Naive thymus-derived CD4-positive, alpha-beta T cell (primary cell): ENCODE data around the gene ATP8A1. TPM values are rescaled to one million over a fixed set of nuclear protein-coding genes. Genes with fewer than 3 reads are reported as not detected.
A peak's percentile ranks its signal among the peaks of the same experiment; 100 is the strongest.

Experiments used
- ATAC-seq: fragments of 150-1000 bp; cut with Tn5 transposase; 2 replicates; pipeline ENCODE4 v1.10.0; 2021; ENCODE audit warnings: mild to moderate bottlenecking, moderate library complexity
- CTCF ChIA-PET: fragments of 350-600 bp; sonication (Branson Sonifier 250); formaldehyde crosslinking; loops from one replicate; lab custom pipeline; 2021; ENCODE audit warnings: antibody characterized with exemption; lab: Charles Lee
- POLR2A ChIA-PET: fragments of 350-600 bp; sonication (Branson Sonifier 250); formaldehyde crosslinking; loops from one replicate; lab custom pipeline; 2021; ENCODE audit warnings: antibody characterized with exemption, inconsistent platforms; lab: Charles Lee
- DNase-seq, 9 donors: peaks; one replicate each; pipeline versions ENCODE4 v3.0.0 to v3.0.0-alpha.2; 2020 to 2022; ENCODE audit warnings: mixed read lengths in 1 of 9
- H3K27ac ChIP-seq: one replicate; pipeline ENCODE4 v1.7.0; 2013; ENCODE audit warnings: mild to moderate bottlenecking, low read depth, low read length, moderate library complexity
- H3K27me3 ChIP-seq, 2 donors: one replicate each; pipeline ENCODE4 v1.7.0; 2013; ENCODE audit warnings: low read length in 2 of 2, mild to moderate bottlenecking in 2 of 2, moderate library complexity in 2 of 2; ENCODE audit not compliant: control insufficient read depth in 2 of 2, insufficient read depth in 2 of 2
- H3K36me3 ChIP-seq, 3 experiments: 1 replicate in 2 of 3; 2 replicates in 1 of 3; pipeline ENCODE4 v1.7.0; 2013; ENCODE audit warnings: low read length in 3 of 3, mild to moderate bottlenecking in 3 of 3, moderate library complexity in 1 of 3; ENCODE audit not compliant: insufficient read depth in 3 of 3, control insufficient read depth in 2 of 3
- H3K4me1 ChIP-seq, 2 donors: one replicate each; pipeline ENCODE4 v1.7.0; 2013; ENCODE audit warnings: low read length in 2 of 2, mild to moderate bottlenecking in 2 of 2, moderate library complexity in 1 of 2; ENCODE audit not compliant: control insufficient read depth in 2 of 2, insufficient read depth in 2 of 2
- H3K4me3 ChIP-seq: 2 replicates; pipeline ENCODE4 v1.7.0; 2013; ENCODE audit warnings: mild to moderate bottlenecking, low read length
- H3K9me3 ChIP-seq, 3 experiments: 1 replicate in 2 of 3; 2 replicates in 1 of 3; pipeline ENCODE4 v1.7.0; 2013; ENCODE audit warnings: low read length in 3 of 3; ENCODE audit not compliant: control insufficient read depth in 2 of 3
- H3K27ac Mint-ChIP-seq, 9 donors: one replicate each; pipeline ENCODE4 v1.8.0; 2020 to 2022; ENCODE audit warnings: mixed read lengths in 9 of 9, mild to moderate bottlenecking in 8 of 9, moderate library complexity in 5 of 9, inconsistent platforms in 2 of 9
- H3K27me3 Mint-ChIP-seq, 5 donors: one replicate each; pipeline ENCODE4 v1.8.0; 2021 to 2022; ENCODE audit warnings: mixed read lengths in 5 of 5, mild to moderate bottlenecking in 1 of 5
- H3K36me3 Mint-ChIP-seq, 5 donors: one replicate each; pipeline ENCODE4 v1.8.0; 2020 to 2022; ENCODE audit warnings: mixed read lengths in 5 of 5, mild to moderate bottlenecking in 3 of 5, inconsistent platforms in 1 of 5
- H3K4me1 Mint-ChIP-seq, 7 donors: one replicate each; pipeline ENCODE4 v1.8.0; 2020 to 2022; ENCODE audit warnings: mixed read lengths in 7 of 7, mild to moderate bottlenecking in 3 of 7, inconsistent platforms in 1 of 7
- H3K4me3 Mint-ChIP-seq, 10 donors: one replicate each; pipeline ENCODE4 v1.8.0; 2020 to 2022; ENCODE audit warnings: mild to moderate bottlenecking in 10 of 10, mixed read lengths in 10 of 10, moderate library complexity in 6 of 10, inconsistent platforms in 2 of 10
- H3K9me3 Mint-ChIP-seq, 11 donors: one replicate each; pipeline ENCODE4 v1.8.0; 2020 to 2022; ENCODE audit warnings: mixed read lengths in 11 of 11, mild to moderate bottlenecking in 4 of 11, inconsistent platforms in 1 of 11, moderate library complexity in 1 of 11
- intact Hi-C, 2 donors: fragments of 100-400 bp; cut with micrococcal nuclease; formaldehyde crosslinking; loops; one replicate each; pipeline ENCODE4 v1.15.1; 2023
- polyA plus RNA-seq, 2 donors: library from polyadenylated mRNA; unstranded; fragments of 300-500 nt; fragmentation: Illumina TruSeq; gene quantifications; one replicate each; pipeline ENCODE4 v1.2.3, GENCODE V29; 2021
- total RNA-seq, 6 experiments: library from RNA in 5 of 6; stranded (reverse) in 5 of 6; gene quantifications; 1 replicate in 5 of 6; 2 replicates in 1 of 6; pipeline ENCODE4 v1.2.3 and lab custom pipeline; 2021 to 2026

The ATP8A1 gene
- total and polyA plus RNA-seq, 7 experiments from 2014 or later = 8.8 to 66.8 (median 48.5) TPM

GRCh38 chr4:42641656-42642055 lies 15.2 kb downstream of the ATP8A1 start:
- Mint-ChIP-seq H3K27ac (peak overlapping the region in 4 of 9 donors; percentile 1 to 74 (median 29)), H3K9me3 (peaks cover 0 to 2% (median 0%) of the 10 kb centered on the region in 11 donors)

GRCh38 chr4:42641161-42641560 lies 15.7 kb downstream of the ATP8A1 start:
- CTCF ChIA-PET = no interaction called here
- peaks cover 53 to 100% (median 93%) of the 10 kb centered on the region in 7 donors for H3K4me1 Mint-ChIP-seq
- H3K4me3 Mint-ChIP-seq = peak overlapping the region in 6 of 10 donors; percentile 1 to 48 (median 12)

More at GRCh38 chr4:42641656-42642055, 15.2 kb downstream of the ATP8A1 start:
- Histone ChIP-seq H3K36me3 (no peaks in the 10 kb centered on the region), H3K9me3 (no peaks in the 10 kb centered on the region), H3K4me3 (no peak overlapping the region), H3K27me3 (no peaks in the 10 kb centered on the region), H3K27ac (no peak overlapping the region), H3K4me1 (peaks cover 41 to 53% of the 10 kb centered on the region in 2 donors)
- no peaks in the 10 kb centered on the region for H3K27me3 Mint-ChIP-seq
- intact Hi-C loops = loop anchor here in 1 of 2 donors (2.0 kb wide), 1 partner anchor 15 kb away; the partner anchor contains the start of gene ATP8A1
- ATAC-seq = no peak
- H3K4me3 Mint-ChIP-seq = peak overlapping the region in 9 of 10 donors; percentile 1 to 65 (median 31)
- no peak for DNase-seq
- peaks cover 0 to 18% (median 0%) of the 10 kb centered on the region in 5 donors for H3K36me3 Mint-ChIP-seq
- CTCF ChIA-PET = no interaction called here
- peaks cover 49 to 100% (median 92%) of the 10 kb centered on the region in 7 donors for H3K4me1 Mint-ChIP-seq
- POLR2A ChIA-PET = interaction anchor here (1.7 kb wide), 1 partner anchor 15 kb away, joined by 9 read pairs; the partner anchor contains the start of gene ATP8A1

GRCh38 chr4:42640613-42641012 lies 16.3 kb downstream of the ATP8A1 start:
- CTCF ChIA-PET = no interaction called here
- H3K27ac ChIP-seq = no peak overlapping the region

More at GRCh38 chr4:42641161-42641560, 15.7 kb downstream of the ATP8A1 start:
- H3K9me3 Mint-ChIP-seq = peaks cover 0 to 2% (median 0%) of the 10 kb centered on the region in 11 donors
- Histone ChIP-seq H3K4me1 (peaks cover 41 to 56% of the 10 kb centered on the region in 2 donors), H3K4me3 (no peak overlapping the region), H3K36me3 (no peaks in the 10 kb centered on the region), H3K9me3 (no peaks in the 10 kb centered on the region), H3K27me3 (no peaks in the 10 kb centered on the region), H3K27ac (no peak overlapping the region)
- no peak for DNase-seq
- POLR2A ChIA-PET = no interaction called here
- peak overlapping the region in 3 of 9 donors; percentile 1 to 53 (median 5) for H3K27ac Mint-ChIP-seq
- no peaks in the 10 kb centered on the region for H3K27me3 Mint-ChIP-seq
- ATAC-seq = no peak
- intact Hi-C loops = no loop called here
- H3K36me3 Mint-ChIP-seq = peaks cover 0 to 18% (median 0%) of the 10 kb centered on the region in 5 donors

GRCh38 chr4:42638993-42639392 lies 17.9 kb downstream of the ATP8A1 start:
- intact Hi-C loops = no loop called here
- Histone ChIP-seq H3K4me1 (peaks cover 37 to 56% of the 10 kb centered on the region in 2 donors), H3K4me3 (no peak overlapping the region), H3K9me3 (no peaks in the 10 kb centered on the region), H3K27me3 (no peaks in the 10 kb centered on the region), H3K36me3 (no peaks in the 10 kb centered on the region), H3K27ac (no peak overlapping the region)
- ChIA-PET CTCF (no interaction called here), POLR2A (no interaction called here)
- ATAC-seq (no peak), DNase-seq (no peak)
- Mint-ChIP-seq H3K36me3 (peaks cover 0 to 11% (median 0%) of the 10 kb centered on the region in 5 donors), H3K9me3 (peaks cover 0 to 2% (median 0%) of the 10 kb centered on the region in 11 donors), H3K27me3 (no peaks in the 10 kb centered on the region), H3K27ac (peak overlapping the region in 6 of 9 donors; percentile 1 to 74 (median 30)), H3K4me3 (peak overlapping the region in 8 of 10 donors; percentile 11 to 65 (median 38)), H3K4me1 (peaks cover 50 to 99% (median 91%) of the 10 kb centered on the region in 7 donors)

More at GRCh38 chr4:42640613-42641012, 16.3 kb downstream of the ATP8A1 start:
- no peaks in the 10 kb centered on the region for H3K27me3 Mint-ChIP-seq
- H3K9me3 ChIP-seq = no peaks in the 10 kb centered on the region
- intact Hi-C loops = no loop called here
- H3K4me1 Mint-ChIP-seq = peaks cover 51 to 100% (median 93%) of the 10 kb centered on the region in 7 donors
- H3K27ac Mint-ChIP-seq = peak overlapping the region in 1 of 9 donors; percentile 53
- ATAC-seq = no peak
- peaks cover 0 to 12% (median 0%) of the 10 kb centered on the region in 5 donors for H3K36me3 Mint-ChIP-seq
- peaks cover 41 to 56% of the 10 kb centered on the region in 2 donors for H3K4me1 ChIP-seq
- H3K9me3 Mint-ChIP-seq = peaks cover 0 to 2% (median 0%) of the 10 kb centered on the region in 11 donors
- H3K4me3 ChIP-seq = no peak overlapping the region
- H3K36me3 ChIP-seq = no peaks in the 10 kb centered on the region
- peak overlapping the region in 5 of 10 donors; percentile 0 to 48 (median 18) for H3K4me3 Mint-ChIP-seq
- no peaks in the 10 kb centered on the region for H3K27me3 ChIP-seq
- POLR2A ChIA-PET = no interaction called here
- no peak for DNase-seq

- Histone ChIP-seq H3K27ac (no peak overlapping the region), H3K4me1 (peaks cover 31 to 56% of the 10 kb centered on the region in 2 donors), H3K9me3 (no peaks in the 10 kb centered on the region), H3K27me3 (no peaks in the 10 kb centered on the region), H3K4me3 (no peak overlapping the region), H3K36me3 (no peaks in the 10 kb centered on the region)
- Mint-ChIP-seq H3K4me3 (peak overlapping the region in 2 of 10 donors; percentile 35 to 65), H3K4me1 (peaks cover 56 to 99% (median 91%) of the 10 kb centered on the region in 7 donors), H3K27ac (no peak overlapping the region), H3K9me3 (peaks cover 0 to 2% (median 0%) of the 10 kb centered on the region in 11 donors), H3K36me3 (peaks cover 0 to 11% (median 0%) of the 10 kb centered on the region in 5 donors), H3K27me3 (no peaks in the 10 kb centered on the region)
- ChIA-PET CTCF (no interaction called here), POLR2A (interaction anchor here (1.8 kb wide), 1 partner anchor 19 kb away, joined by 8 read pairs; the partner anchor contains the start of gene ATP8A1)
- intact Hi-C loops = no loop called here
- DNase-seq = no peak
- no peak for ATAC-seq
Measured at GRCh38 chr4:42638321-42638720, 18.6 kb downstream of the ATP8A1 start.

- H3K27ac Mint-ChIP-seq = peak overlapping the region in 1 of 9 donors; percentile 1
- Histone ChIP-seq H3K4me3 (no peak overlapping the region), H3K4me1 (peaks cover 31 to 53% of the 10 kb centered on the region in 2 donors), H3K9me3 (no peaks in the 10 kb centered on the region), H3K27me3 (no peaks in the 10 kb centered on the region), H3K36me3 (no peaks in the 10 kb centered on the region), H3K27ac (no peak overlapping the region)
- peaks cover 0 to 2% (median 0%) of the 10 kb centered on the region in 11 donors for H3K9me3 Mint-ChIP-seq
- ChIA-PET CTCF (interaction anchor here (1.2 kb wide), 1 partner anchor 9 kb away, joined by 5 read pairs; no protein-coding TSS in a partner anchor), POLR2A (interaction anchor here (1.8 kb wide), 1 partner anchor 19 kb away, joined by 8 read pairs; the partner anchor contains the start of gene ATP8A1)
- DNase-seq = no peak
- H3K27me3 Mint-ChIP-seq = no peaks in the 10 kb centered on the region
- intact Hi-C loops = loop anchor here in 1 of 2 donors (1.0 kb wide), 1 partner anchor 10 kb away; no protein-coding TSS in a partner anchor
- H3K36me3 Mint-ChIP-seq = peaks cover 0 to 15% (median 3%) of the 10 kb centered on the region in 5 donors
- H3K4me1 Mint-ChIP-seq = peaks cover 59 to 99% (median 91%) of the 10 kb centered on the region in 7 donors
- ATAC-seq = no peak
- H3K4me3 Mint-ChIP-seq = peak overlapping the region in 1 of 10 donors; percentile 50
Measured at GRCh38 chr4:42637867-42638266, 19.0 kb downstream of the ATP8A1 start.
